HL-60/S4 treated with retinoic acid at 250 ng/mL for 4 days and 3 days (cell line): ENCODE measurements around the gene DUOXA2.
"Not testable (repeated sequence)": the region's sequence is repeated elsewhere in the genome, so short reads cannot be mapped to it uniquely, and the experiment has no call there.

Experiments
- in situ Hi-C: fragments of 300-500 bp; cut with MboI; formaldehyde crosslinking; loops from 2 replicates; pipeline ENCODE4 v1.7.0; 2022; ENCODE audit warnings: low sequenced_read_pairs

DUOXA2 gene

GRCh38 chr15:45114076-45114750 is at the start of gene DUOXA2, which contains the start of gene DUOX2:
TSS of gene DUOXA2 (plus strand) at chr15:45114326. CDS start at chr15:45114606, 280 bp downstream.
TSS of gene DUOX2 (minus strand) at chr15:45114172. CDS start at chr15:45113411, 761 bp downstream.
- in situ Hi-C loops: no loop called here

GRCh38 chr15:45064386-45064785 is 49.7 kb upstream of the DUOXA2 start:
- in situ Hi-C loops: no loop called here

GRCh38 chr15:45069942-45070360 is 44.2 kb upstream of the DUOXA2 start:
- in situ Hi-C loops: not testable (repeated sequence)

- in situ Hi-C loops: not testable (repeated sequence)
These were observed 40.5 kb upstream of the DUOXA2 start for GRCh38 chr15:45073602-45074001.

GRCh38 chr15:45075440-45076320 is 38.4 kb upstream of the DUOXA2 start:
- in situ Hi-C loops: not testable (repeated sequence)

- in situ Hi-C loops: not testable (repeated sequence)
These were observed 36.7 kb upstream of the DUOXA2 start for GRCh38 chr15:45077391-45077790.

GRCh38 chr15:45079201-45079600 is 34.9 kb upstream of the DUOXA2 start:
- in situ Hi-C loops: not testable (repeated sequence)

GRCh38 chr15:45079628-45080246 is 34.4 kb upstream of the DUOXA2 start:
- in situ Hi-C loops: not testable (repeated sequence)

- in situ Hi-C loops: not testable (repeated sequence)
These were observed 33.5 kb upstream of the DUOXA2 start for GRCh38 chr15:45080593-45080992.

- in situ Hi-C loops: not testable (repeated sequence)
These were observed 31.7 kb upstream of the DUOXA2 start for GRCh38 chr15:45082412-45082811.

GRCh38 chr15:45083223-45083622 is 30.9 kb upstream of the DUOXA2 start:
- in situ Hi-C loops: no loop called here

GRCh38 chr15:45084163-45084562 is 30.0 kb upstream of the DUOXA2 start:
- in situ Hi-C loops: no loop called here

GRCh38 chr15:45087513-45087912 is 26.6 kb upstream of the DUOXA2 start:
- in situ Hi-C loops: no loop called here

GRCh38 chr15:45088801-45089711 is 25.1 kb upstream of the DUOXA2 start:
- in situ Hi-C loops: no loop called here

GRCh38 chr15:45089712-45090373 is 24.3 kb upstream of the DUOXA2 start:
- in situ Hi-C loops: no loop called here

- in situ Hi-C loops: no loop called here
These were observed 23.0 kb upstream of the DUOXA2 start for GRCh38 chr15:45091161-45091560.

GRCh38 chr15:45091576-45091975 is 22.6 kb upstream of the DUOXA2 start:
- in situ Hi-C loops: no loop called here

- in situ Hi-C loops: no loop called here
These were observed 21.1 kb upstream of the DUOXA2 start for GRCh38 chr15:45093013-45093412.

GRCh38 chr15:45093622-45094357 is 20.3 kb upstream of the DUOXA2 start:
- in situ Hi-C loops: no loop called here
